ENCODE measurements around the gene SBK3.

SBK3 gene

GRCh38 chr19:55552620-55553019 lies 7.3 kb upstream of the SBK3 start:
- H3K4me3 ChIP-seq (ENCODE audit: low read depth in 1 of 2, low read length in 2 of 2) = no peak overlapping the region
- H3K27ac ChIP-seq (ENCODE audit: low read depth, low read length) = no peak overlapping the region
- H3K4me1 ChIP-seq (ENCODE audit: control insufficient read depth in 1 of 2, insufficient read depth in 2 of 2, low read length in 2 of 2) = peaks cover 8 to 9% of the 10 kb centered on the region in 2 donors
- no peaks in the 10 kb centered on the region for H3K27me3 ChIP-seq (ENCODE audit: control insufficient read depth in 1 of 2, insufficient read depth in 2 of 2, low read length in 2 of 2)
- no peaks in the 10 kb centered on the region for H3K9me3 ChIP-seq (ENCODE audit: control insufficient read depth in 1 of 2, low read length in 2 of 2)
- no peaks in the 10 kb centered on the region for H3K36me3 ChIP-seq (ENCODE audit: control insufficient read depth in 1 of 2, insufficient read depth in 2 of 2, low read length in 2 of 2)
- no peak overlapping the region for H3K9ac ChIP-seq (ENCODE audit: low read depth in 1 of 2, low read length in 2 of 2)

DNA sequence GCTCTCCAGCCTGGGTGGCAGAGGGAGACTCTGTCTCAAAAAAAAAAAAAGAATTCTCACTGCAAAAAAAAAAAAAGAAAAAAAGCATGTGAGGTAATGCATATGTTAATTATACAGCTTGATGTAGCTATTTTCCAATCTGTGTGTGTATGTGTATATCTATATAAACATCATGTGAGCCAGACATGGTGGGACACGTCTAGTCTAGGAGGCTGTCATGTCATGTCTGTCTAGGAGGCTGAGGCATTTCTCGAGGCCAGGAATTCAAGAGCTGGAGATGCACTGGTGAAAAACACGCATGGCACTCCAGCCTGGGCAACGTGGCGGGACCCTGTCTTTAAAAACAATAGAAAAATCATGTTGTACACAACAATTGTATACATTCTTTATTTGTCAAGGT lies 6.9 kb upstream of the SBK3 start:
- Histone ChIP-seq H3K27me3 (ENCODE audit: control insufficient read depth in 1 of 2, insufficient read depth in 2 of 2, low read length in 2 of 2) (no peaks in the 10 kb centered on the region), H3K27ac (ENCODE audit: low read depth, low read length) (no peak overlapping the region), H3K4me1 (ENCODE audit: control insufficient read depth in 1 of 2, insufficient read depth in 2 of 2, low read length in 2 of 2) (peaks cover 8 to 9% of the 10 kb centered on the region in 2 donors), H3K36me3 (ENCODE audit: control insufficient read depth in 1 of 2, insufficient read depth in 2 of 2, low read length in 2 of 2) (no peaks in the 10 kb centered on the region), H3K4me3 (ENCODE audit: low read depth in 1 of 2, low read length in 2 of 2) (no peak overlapping the region), H3K9ac (ENCODE audit: low read depth in 1 of 2, low read length in 2 of 2) (no peak overlapping the region), H3K9me3 (ENCODE audit: control insufficient read depth in 1 of 2, low read length in 2 of 2) (no peaks in the 10 kb centered on the region)

DNA sequence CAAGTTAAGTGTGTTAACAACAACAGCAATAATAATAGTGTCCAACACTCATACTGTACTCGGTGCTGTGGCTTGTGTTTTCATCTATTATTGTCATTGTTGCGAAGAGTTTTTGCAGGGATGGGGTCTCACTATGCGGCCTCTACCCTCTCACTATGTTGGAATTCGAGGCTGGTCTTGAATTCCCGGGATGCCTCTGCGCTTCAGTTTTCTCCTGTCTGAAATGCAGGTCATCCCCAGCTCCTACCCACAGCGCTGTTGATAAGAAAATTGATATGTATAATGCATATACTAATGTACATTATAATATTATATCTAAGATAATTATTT lies 4.9 kb upstream of the SBK3 start:
- H3K27ac ChIP-seq (ENCODE audit: low read depth, low read length) = no peak overlapping the region
- no peaks in the 10 kb centered on the region for H3K36me3 ChIP-seq (ENCODE audit: control insufficient read depth in 1 of 2, insufficient read depth in 2 of 2, low read length in 2 of 2)
- no peaks in the 10 kb centered on the region for H3K9me3 ChIP-seq (ENCODE audit: control insufficient read depth in 1 of 2, low read length in 2 of 2)
- peak overlapping the region in 1 of 2 donors; percentile 51 for H3K9ac ChIP-seq (ENCODE audit: low read depth in 1 of 2, low read length in 2 of 2)
- peak overlapping the region; percentile 31 to 48 for H3K4me3 ChIP-seq (ENCODE audit: low read depth in 1 of 2, low read length in 2 of 2)
- H3K27me3 ChIP-seq (ENCODE audit: control insufficient read depth in 1 of 2, insufficient read depth in 2 of 2, low read length in 2 of 2) = no peaks in the 10 kb centered on the region
- H3K4me1 ChIP-seq (ENCODE audit: control insufficient read depth in 1 of 2, insufficient read depth in 2 of 2, low read length in 2 of 2) = peaks cover 8 to 9% of the 10 kb centered on the region in 2 donors

- H3K4me1 ChIP-seq (ENCODE audit: control insufficient read depth in 1 of 2, insufficient read depth in 2 of 2, low read length in 2 of 2) = peaks cover 8 to 9% of the 10 kb centered on the region in 2 donors
- H3K9me3 ChIP-seq (ENCODE audit: control insufficient read depth in 1 of 2, low read length in 2 of 2) = no peaks in the 10 kb centered on the region
- no peaks in the 10 kb centered on the region for H3K27me3 ChIP-seq (ENCODE audit: control insufficient read depth in 1 of 2, insufficient read depth in 2 of 2, low read length in 2 of 2)
- H3K36me3 ChIP-seq (ENCODE audit: control insufficient read depth in 1 of 2, insufficient read depth in 2 of 2, low read length in 2 of 2) = no peaks in the 10 kb centered on the region
- peak overlapping the region; percentile 17 to 51 for H3K9ac ChIP-seq (ENCODE audit: low read depth in 1 of 2, low read length in 2 of 2)
- peak overlapping the region; percentile 27 for H3K27ac ChIP-seq (ENCODE audit: low read depth, low read length)
- peak overlapping the region; percentile 31 to 48 for H3K4me3 ChIP-seq (ENCODE audit: low read depth in 1 of 2, low read length in 2 of 2)
These were observed 4.4 kb upstream of the SBK3 start for GRCh38 chr19:55549500-55550320.

DNA sequence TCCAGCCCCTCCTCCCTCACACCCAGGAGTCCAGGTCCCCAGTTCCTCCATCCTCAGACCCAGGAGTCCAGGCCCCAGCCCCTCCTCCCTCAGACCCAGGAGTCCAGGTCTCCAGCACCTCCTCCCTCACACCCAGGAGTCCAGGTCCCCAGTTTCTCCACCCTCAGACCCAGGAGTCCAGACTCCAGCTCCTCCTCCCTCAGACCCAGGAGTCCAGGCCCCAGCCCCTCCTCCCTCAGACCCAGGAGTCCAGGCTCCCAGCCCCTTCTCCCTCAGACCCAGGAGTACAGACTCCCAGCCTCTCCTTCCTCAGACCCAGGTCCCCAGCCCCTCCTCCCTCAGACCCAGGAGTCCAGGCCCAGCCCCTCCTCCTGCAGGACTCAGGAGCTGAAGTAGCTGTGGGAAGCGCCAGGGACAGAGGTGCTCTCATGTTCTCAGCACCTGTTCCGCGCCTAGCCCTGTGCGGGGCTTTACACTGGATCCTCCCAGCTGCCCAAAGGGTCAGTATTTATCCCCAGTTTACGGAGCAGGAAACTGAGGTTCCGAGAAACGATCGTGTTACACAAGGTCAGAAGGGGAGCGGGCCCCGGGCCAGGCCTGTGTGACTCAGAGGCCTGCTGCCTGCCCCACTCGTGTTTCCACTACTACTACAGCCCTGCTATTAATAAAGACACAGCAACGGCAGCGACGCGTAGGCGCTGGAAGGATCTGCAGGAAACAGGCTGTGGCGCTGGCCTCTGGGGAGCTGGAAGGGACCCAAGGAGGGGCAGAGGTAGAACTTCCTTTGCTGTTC lies 1.7 kb upstream of the SBK3 start:
- H3K4me1 ChIP-seq (ENCODE audit: control insufficient read depth in 1 of 2, insufficient read depth in 2 of 2, low read length in 2 of 2) = peaks cover 5 to 8% of the 10 kb centered on the region in 2 donors
- H3K9ac ChIP-seq (ENCODE audit: low read depth in 1 of 2, low read length in 2 of 2) = no peak overlapping the region
- no peak overlapping the region for H3K27ac ChIP-seq (ENCODE audit: low read depth, low read length)
- H3K9me3 ChIP-seq (ENCODE audit: control insufficient read depth in 1 of 2, low read length in 2 of 2) = no peaks in the 10 kb centered on the region
- no peaks in the 10 kb centered on the region for H3K27me3 ChIP-seq (ENCODE audit: control insufficient read depth in 1 of 2, insufficient read depth in 2 of 2, low read length in 2 of 2)
- H3K36me3 ChIP-seq (ENCODE audit: control insufficient read depth in 1 of 2, insufficient read depth in 2 of 2, low read length in 2 of 2) = no peaks in the 10 kb centered on the region
- no peak overlapping the region for H3K4me3 ChIP-seq (ENCODE audit: low read depth in 1 of 2, low read length in 2 of 2)

GRCh38 chr19:55546011-55546410 lies 668 bp upstream of the SBK3 start:
- Histone ChIP-seq H3K9me3 (ENCODE audit: control insufficient read depth in 1 of 2, low read length in 2 of 2) (no peaks in the 10 kb centered on the region), H3K9ac (ENCODE audit: low read depth in 1 of 2, low read length in 2 of 2) (no peak overlapping the region), H3K27me3 (ENCODE audit: control insufficient read depth in 1 of 2, insufficient read depth in 2 of 2, low read length in 2 of 2) (no peaks in the 10 kb centered on the region), H3K4me3 (ENCODE audit: low read depth in 1 of 2, low read length in 2 of 2) (no peak overlapping the region), H3K36me3 (ENCODE audit: control insufficient read depth in 1 of 2, insufficient read depth in 2 of 2, low read length in 2 of 2) (no peaks in the 10 kb centered on the region), H3K4me1 (ENCODE audit: control insufficient read depth in 1 of 2, insufficient read depth in 2 of 2, low read length in 2 of 2) (peaks cover 5 to 8% of the 10 kb centered on the region in 2 donors), H3K27ac (ENCODE audit: low read depth, low read length) (no peak overlapping the region)

DNA sequence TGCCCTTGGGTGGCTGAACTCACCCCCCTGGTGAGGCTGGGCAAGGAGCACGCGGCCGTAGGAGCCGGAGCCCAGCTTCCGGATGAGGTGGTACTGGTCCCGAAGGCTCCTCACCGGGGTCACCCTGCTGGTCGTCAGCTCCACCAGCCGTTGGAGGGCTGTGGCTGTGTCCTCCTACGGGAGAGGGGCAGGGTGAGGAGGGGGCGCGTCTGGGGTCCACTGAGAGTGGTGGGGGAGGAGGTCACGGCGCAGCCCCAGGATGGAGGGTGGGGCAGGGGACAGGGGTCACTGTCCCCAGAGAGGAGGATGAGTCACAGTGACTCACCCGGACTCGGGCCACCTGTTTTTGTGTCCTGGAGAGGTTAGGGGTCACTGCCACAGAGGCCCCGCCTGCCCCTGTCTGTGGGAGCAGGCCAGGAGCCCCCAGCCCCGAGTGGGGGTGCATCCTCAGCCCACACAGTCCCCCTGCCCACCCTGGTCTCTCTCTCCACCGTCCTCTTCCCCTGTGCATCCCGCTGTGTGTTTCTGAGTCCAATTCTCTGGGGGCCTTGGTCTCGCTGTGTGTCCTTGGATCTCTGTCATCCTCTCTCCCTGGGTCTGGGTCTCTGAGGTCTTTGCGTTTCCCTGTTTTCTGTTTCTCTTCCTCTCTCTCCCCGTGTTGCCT lies 435 bp downstream of the SBK3 start:
- Histone ChIP-seq H3K9me3 (ENCODE audit: control insufficient read depth in 1 of 2, low read length in 2 of 2) (no peaks in the 10 kb centered on the region), H3K27me3 (ENCODE audit: control insufficient read depth in 1 of 2, insufficient read depth in 2 of 2, low read length in 2 of 2) (no peaks in the 10 kb centered on the region), H3K4me1 (ENCODE audit: control insufficient read depth in 1 of 2, insufficient read depth in 2 of 2, low read length in 2 of 2) (peaks cover under 1 to 4% of the 10 kb centered on the region in 2 donors), H3K36me3 (ENCODE audit: control insufficient read depth in 1 of 2, insufficient read depth in 2 of 2, low read length in 2 of 2) (no peaks in the 10 kb centered on the region), H3K9ac (ENCODE audit: low read depth in 1 of 2, low read length in 2 of 2) (no peak overlapping the region), H3K4me3 (ENCODE audit: low read depth in 1 of 2, low read length in 2 of 2) (no peak overlapping the region), H3K27ac (ENCODE audit: low read depth, low read length) (no peak overlapping the region)

GRCh38 chr19:55544014-55544413 lies 1.3 kb downstream of the SBK3 start:
- no peaks in the 10 kb centered on the region for H3K9me3 ChIP-seq (ENCODE audit: control insufficient read depth in 1 of 2, low read length in 2 of 2)
- no peak overlapping the region for H3K4me3 ChIP-seq (ENCODE audit: low read depth in 1 of 2, low read length in 2 of 2)
- no peak overlapping the region for H3K27ac ChIP-seq (ENCODE audit: low read depth, low read length)
- H3K9ac ChIP-seq (ENCODE audit: low read depth in 1 of 2, low read length in 2 of 2) = no peak overlapping the region
- H3K4me1 ChIP-seq (ENCODE audit: control insufficient read depth in 1 of 2, insufficient read depth in 2 of 2, low read length in 2 of 2) = no peaks in the 10 kb centered on the region
- no peaks in the 10 kb centered on the region for H3K27me3 ChIP-seq (ENCODE audit: control insufficient read depth in 1 of 2, insufficient read depth in 2 of 2, low read length in 2 of 2)
- H3K36me3 ChIP-seq (ENCODE audit: control insufficient read depth in 1 of 2, insufficient read depth in 2 of 2, low read length in 2 of 2) = no peaks in the 10 kb centered on the region

GRCh38 chr19:55543567-55543966 lies 1.8 kb downstream of the SBK3 start:
- Histone ChIP-seq H3K27me3 (ENCODE audit: control insufficient read depth in 1 of 2, insufficient read depth in 2 of 2, low read length in 2 of 2) (no peaks in the 10 kb centered on the region), H3K4me1 (ENCODE audit: control insufficient read depth in 1 of 2, insufficient read depth in 2 of 2, low read length in 2 of 2) (no peaks in the 10 kb centered on the region), H3K27ac (ENCODE audit: low read depth, low read length) (no peak overlapping the region), H3K4me3 (ENCODE audit: low read depth in 1 of 2, low read length in 2 of 2) (no peak overlapping the region), H3K9ac (ENCODE audit: low read depth in 1 of 2, low read length in 2 of 2) (no peak overlapping the region), H3K9me3 (ENCODE audit: control insufficient read depth in 1 of 2, low read length in 2 of 2) (no peaks in the 10 kb centered on the region), H3K36me3 (ENCODE audit: control insufficient read depth in 1 of 2, insufficient read depth in 2 of 2, low read length in 2 of 2) (no peaks in the 10 kb centered on the region)

GRCh38 chr19:55542292-55542855 lies 3.0 kb downstream of the SBK3 start:
- Histone ChIP-seq H3K9ac (ENCODE audit: low read depth in 1 of 2, low read length in 2 of 2) (no peak overlapping the region), H3K27me3 (ENCODE audit: control insufficient read depth in 1 of 2, insufficient read depth in 2 of 2, low read length in 2 of 2) (no peaks in the 10 kb centered on the region), H3K4me3 (ENCODE audit: low read depth in 1 of 2, low read length in 2 of 2) (no peak overlapping the region), H3K9me3 (ENCODE audit: control insufficient read depth in 1 of 2, low read length in 2 of 2) (no peaks in the 10 kb centered on the region), H3K27ac (ENCODE audit: low read depth, low read length) (no peak overlapping the region), H3K36me3 (ENCODE audit: control insufficient read depth in 1 of 2, insufficient read depth in 2 of 2, low read length in 2 of 2) (no peaks in the 10 kb centered on the region), H3K4me1 (ENCODE audit: control insufficient read depth in 1 of 2, insufficient read depth in 2 of 2, low read length in 2 of 2) (no peaks in the 10 kb centered on the region)
